K562 (cell line): ENCODE results near the gene SAXO1. TPM values are rescaled to one million over a fixed set of nuclear protein-coding genes. Genes with fewer than 3 reads are reported as not detected.

Source experiments
- ARID4B ChIP-seq: sonication (generic); formaldehyde crosslinking; IDR thresholded peaks from 2 replicates; pipeline ENCODE4 v1.8.0; 2022; ENCODE audit warnings: mild to moderate bottlenecking, missing genetic modification reagents
- BCOR ChIP-seq: fragments of 450-650 bp; IDR thresholded peaks from 2 replicates; pipeline ENCODE4 v1.6.1; 2016
- CBFB ChIP-seq: sonication (generic); formaldehyde crosslinking; IDR thresholded peaks from 2 replicates; pipeline ENCODE4 v1.4.0; 2020; ENCODE audit warnings: mild to moderate bottlenecking, missing genetic modification reagents
- ELF1 ChIP-seq: fragments of 200-800 bp; sonication (Bioruptor generic); IDR thresholded peaks from 2 replicates; pipeline ENCODE4 v1.6.1; 2016; ENCODE audit warnings: missing genetic modification characterization, missing compliant biosample characterization
- ESRRA ChIP-seq: fragments of 450-650 bp; IDR thresholded peaks from 2 replicates; pipeline ENCODE4 v1.6.1; 2014; ENCODE audit warnings: low read depth, mild to moderate bottlenecking, moderate library complexity, borderline replicate concordance
- ESRRB ChIP-seq: fragments of 250-450 bp; sonication (Bioruptor Pico); IDR thresholded peaks from 2 replicates; pipeline ENCODE4 v1.5.0; 2020; ENCODE audit warnings: mild to moderate bottlenecking, moderate library complexity, borderline replicate concordance
- FOXA3 ChIP-seq, 2 experiments: fragments of 450-650 bp in 1 of 2; sonication (generic) in 1 of 2; formaldehyde crosslinking; IDR thresholded peaks in 1 of 2; conservative IDR thresholded peaks in 1 of 2; 2 replicates each; pipeline versions ENCODE4 v1.4.0 to v1.8.0; 2020 to 2022; ENCODE audit warnings: mild to moderate bottlenecking in 2 of 2, missing genetic modification reagents in 1 of 2
- NKRF ChIP-seq: fragments of 450-650 bp; IDR thresholded peaks from 2 replicates; pipeline ENCODE4 v1.6.1; 2016; ENCODE audit warnings: borderline replicate concordance
- POLR2A ChIP-seq: fragments of 450-650 bp; conservative IDR thresholded peaks from 2 replicates; pipeline ENCODE4 v1.6.1; 2016
- POLR2B ChIP-seq: fragments of 450-650 bp; IDR thresholded peaks from 2 replicates; pipeline ENCODE4 v1.6.1; 2018; ENCODE audit warnings: low read depth; ENCODE audit not compliant: partially characterized antibody
- PYGO2 ChIP-seq: fragments of 450-650 bp; IDR thresholded peaks from 2 replicates; pipeline ENCODE4 v1.6.1; 2016; ENCODE audit warnings: mild to moderate bottlenecking, missing genetic modification characterization, moderate library complexity, missing compliant biosample characterization
- XRCC5 ChIP-seq: fragments of 200-400 bp; formaldehyde crosslinking; IDR thresholded peaks from 2 replicates; pipeline ENCODE4 v1.6.1; 2017; ENCODE audit warnings: low read depth, mild to moderate bottlenecking, low read length
- ZBTB1 ChIP-seq: sonication (generic); formaldehyde crosslinking; IDR thresholded peaks from 2 replicates; pipeline ENCODE4 v1.8.1; 2023; ENCODE audit warnings: missing genetic modification reagents, low read depth, mild to moderate bottlenecking, borderline replicate concordance
- polyA plus RNA-seq, 8 experiments: library from polyadenylated mRNA; depleted of rRNA in 4 of 8; stranded (reverse) in 5 of 8; unstranded in 3 of 8; fragments of >200 nt; fragmentation: Nextera tagmentation in 2 of 8; fragmentation: Illumina TruSeq in 1 of 8; extraction: Ambion mirVana in 2 of 8; extraction: Trizol in 1 of 8; gene quantifications; 2 replicates each; pipeline versions ENCODE4 v1.2.1 to v1.2.3, GENCODE V29; 2011 to 2014; ENCODE audit warnings: inconsistent platforms in 1 of 8, missing spikeins in 1 of 8
- total RNA-seq, 7 experiments: library from RNA; depleted of rRNA in 6 of 7; stranded (reverse); fragments of >200 nt in 6 of 7; fragmentation: Illumina TruSeq in 2 of 7; extraction: Trizol in 2 of 7; gene quantifications; 2 replicates each; pipeline versions ENCODE4 v1.2.1 to v1.2.3, GENCODE V29; 2011 to 2021; ENCODE audit warnings: low replicate concordance in 1 of 7
- TF ChIP-seq, protein P1 (sequence below): IDR thresholded peaks from 2 replicates; pipeline ENCODE4 v1.6.1; 2011; ENCODE audit warnings: borderline replicate concordance, low read depth, mild to moderate bottlenecking, moderate library complexity, low read length; ENCODE audit not compliant: insufficient read depth, poor library complexity, severe bottlenecking

Gene SAXO1
- total and polyA plus RNA-seq, 9 of the 15 experiments (the other 6 are each of a cell fraction or from before 2014, with no cell fraction given), result 0.04 TPM; not detected in 8

DNA sequence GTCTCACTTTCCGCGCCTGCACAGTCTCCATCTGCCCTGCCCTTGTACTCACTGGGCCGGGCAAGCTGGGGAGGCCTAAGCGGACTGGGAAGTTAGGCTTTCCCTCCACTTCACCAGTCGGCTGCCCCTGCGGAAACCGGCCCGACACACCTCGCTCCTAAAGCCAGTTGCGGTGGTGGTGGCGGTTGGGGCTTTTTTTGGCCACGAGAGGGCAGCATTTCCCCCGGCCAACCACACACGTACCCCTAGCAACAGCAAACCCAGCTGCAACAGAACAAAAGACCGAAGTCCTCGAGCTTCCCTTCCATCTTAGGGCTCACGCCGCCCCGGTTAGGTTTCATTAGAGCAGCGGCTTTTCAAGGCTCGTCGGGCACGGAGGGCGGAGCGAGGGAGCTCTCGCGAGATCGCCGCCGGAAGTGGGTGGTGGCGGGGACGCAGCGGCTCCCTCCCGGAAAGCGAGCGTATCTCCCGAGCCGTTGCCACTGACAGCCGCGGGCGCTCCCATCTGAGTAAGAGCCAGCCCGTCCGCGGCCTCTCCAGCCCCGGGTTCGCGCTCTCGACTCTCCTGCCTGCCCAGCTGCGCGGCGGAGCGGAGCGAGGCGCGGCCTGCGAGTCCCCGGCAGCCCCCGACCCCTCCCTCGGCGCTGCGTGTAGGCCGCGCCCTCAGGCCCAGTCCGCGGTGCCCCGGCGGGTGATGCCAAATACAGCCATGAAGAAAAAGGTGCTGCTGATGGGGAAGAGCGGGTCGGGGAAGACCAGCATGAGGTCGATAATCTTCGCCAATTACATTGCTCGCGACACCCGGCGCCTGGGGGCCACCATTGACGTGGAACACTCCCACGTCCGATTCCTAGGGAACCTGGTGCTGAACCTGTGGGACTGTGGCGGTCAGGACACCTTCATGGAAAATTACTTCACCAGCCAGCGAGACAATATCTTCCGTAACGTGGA is 16.2 kb upstream of the SAXO1 start, which contains the start of gene RRAGA (continued):
- peak; percentile 71; the same call in 1 of the 2 replicates for TF ChIP-seq ARID4B (CRISPR knock-in tag)
- TF ChIP-seq, protein P1, sequence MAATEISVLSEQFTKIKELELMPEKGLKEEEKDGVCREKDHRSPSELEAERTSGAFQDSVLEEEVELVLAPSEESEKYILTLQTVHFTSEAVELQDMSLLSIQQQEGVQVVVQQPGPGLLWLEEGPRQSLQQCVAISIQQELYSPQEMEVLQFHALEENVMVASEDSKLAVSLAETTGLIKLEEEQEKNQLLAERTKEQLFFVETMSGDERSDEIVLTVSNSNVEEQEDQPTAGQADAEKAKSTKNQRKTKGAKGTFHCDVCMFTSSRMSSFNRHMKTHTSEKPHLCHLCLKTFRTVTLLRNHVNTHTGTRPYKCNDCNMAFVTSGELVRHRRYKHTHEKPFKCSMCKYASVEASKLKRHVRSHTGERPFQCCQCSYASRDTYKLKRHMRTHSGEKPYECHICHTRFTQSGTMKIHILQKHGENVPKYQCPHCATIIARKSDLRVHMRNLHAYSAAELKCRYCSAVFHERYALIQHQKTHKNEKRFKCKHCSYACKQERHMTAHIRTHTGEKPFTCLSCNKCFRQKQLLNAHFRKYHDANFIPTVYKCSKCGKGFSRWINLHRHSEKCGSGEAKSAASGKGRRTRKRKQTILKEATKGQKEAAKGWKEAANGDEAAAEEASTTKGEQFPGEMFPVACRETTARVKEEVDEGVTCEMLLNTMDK, result peak; percentile 30
- peak; percentile 49; the same call in 1 of the 2 replicates for TF ChIP-seq NKRF
- no peak for TF ChIP-seq PYGO2 (tag)
- 0 out of 2 replicates have a peak, but pooled peaks have one; percentile 29 for TF ChIP-seq XRCC5
- TF ChIP-seq ELF1 (tag), result peak; percentile 62
- no peak for TF ChIP-seq FOXA3 (CRISPR knock-in tag; conservative IDR thresholded peaks at IDR 0.05 in 1 of 2, IDR thresholded peaks at IDR 0.05 in 1 of 2)
- TF ChIP-seq POLR2A, result peak; percentile 93
- TF ChIP-seq ESRRA, result peak; percentile 87; the same call in 1 of the 2 replicates
- TF ChIP-seq CBFB, result 0 out of 2 replicates have a peak, but pooled peaks have one; percentile 74
- TF ChIP-seq ZBTB1 (CRISPR knock-in tag), result peak; percentile 89
- TF ChIP-seq ESRRB, result no peak
- TF ChIP-seq BCOR, result peak; percentile 43; the same call in 1 of the 2 replicates
- TF ChIP-seq POLR2B, result peak; percentile 81
